HG03108 (cell line): ENCODE measurements around the gene C1QTNF9.
"Not testable (repeated sequence)": the region's sequence is repeated elsewhere in the genome, so short reads cannot be mapped to it uniquely, and the experiment has no call there.

Source experiments
- ATAC-seq: cut with Tn5 transposase; IDR thresholded peaks from one replicate; pipeline ENCODE4 v1.9.1; 2021; ENCODE audit warnings: moderate library complexity; ENCODE audit not compliant: unreplicated experiment

C1QTNF9 gene

GRCh38 chr13:24281188-24282008 is 28.0 kb upstream of the C1QTNF9 start:
- no peak for ATAC-seq

GRCh38 chr13:24282256-24282655 is 27.1 kb upstream of the C1QTNF9 start:
- ATAC-seq = no peak

GRCh38 chr13:24284889-24285565 is 24.4 kb upstream of the C1QTNF9 start:
- no peak for ATAC-seq

- no peak for ATAC-seq
These were observed 22.8 kb upstream of the C1QTNF9 start for GRCh38 chr13:24286624-24287023.

- ATAC-seq = no peak
These were observed 21.6 kb upstream of the C1QTNF9 start for GRCh38 chr13:24287748-24288287.

- no peak for ATAC-seq
These were observed 20.5 kb upstream of the C1QTNF9 start for GRCh38 chr13:24288870-24289269.

GRCh38 chr13:24290280-24290932 is 19.0 kb upstream of the C1QTNF9 start:
- ATAC-seq = no peak

- no peak for ATAC-seq
These were observed 16.9 kb upstream of the C1QTNF9 start for GRCh38 chr13:24292481-24292880.

GRCh38 chr13:24293746-24294145 is 15.6 kb upstream of the C1QTNF9 start:
- ATAC-seq = no peak

- no peak for ATAC-seq
These were observed 9.8 kb upstream of the C1QTNF9 start for GRCh38 chr13:24299488-24300114.

GRCh38 chr13:24301434-24301833 is 7.9 kb upstream of the C1QTNF9 start:
- no peak for ATAC-seq

GRCh38 chr13:24301911-24302310 is 7.5 kb upstream of the C1QTNF9 start:
- no peak for ATAC-seq

- no peak for ATAC-seq
These were observed 4.8 kb upstream of the C1QTNF9 start for GRCh38 chr13:24304620-24305019.

- no peak for ATAC-seq
These were observed 2.7 kb upstream of the C1QTNF9 start for GRCh38 chr13:24306632-24307031.

GRCh38 chr13:24307211-24308067 is 1.9 kb upstream of the C1QTNF9 start:
- no peak for ATAC-seq

- no peak for ATAC-seq
These were observed 1.3 kb upstream of the C1QTNF9 start for GRCh38 chr13:24308068-24308445.

GRCh38 chr13:24308488-24309020 is 826 bp upstream of the C1QTNF9 start:
- no peak for ATAC-seq

GRCh38 chr13:24313439-24313838 is 4.1 kb downstream of the C1QTNF9 start:
- ATAC-seq = no peak

- not testable (repeated sequence) for ATAC-seq
These were observed 8.5 kb downstream of the C1QTNF9 start for GRCh38 chr13:24317835-24318234.

- not testable (repeated sequence) for ATAC-seq
These were observed 9.5 kb downstream of the C1QTNF9 start for GRCh38 chr13:24318878-24319277.
